ENCODE results near the gene OR9Q1.

DNA sequence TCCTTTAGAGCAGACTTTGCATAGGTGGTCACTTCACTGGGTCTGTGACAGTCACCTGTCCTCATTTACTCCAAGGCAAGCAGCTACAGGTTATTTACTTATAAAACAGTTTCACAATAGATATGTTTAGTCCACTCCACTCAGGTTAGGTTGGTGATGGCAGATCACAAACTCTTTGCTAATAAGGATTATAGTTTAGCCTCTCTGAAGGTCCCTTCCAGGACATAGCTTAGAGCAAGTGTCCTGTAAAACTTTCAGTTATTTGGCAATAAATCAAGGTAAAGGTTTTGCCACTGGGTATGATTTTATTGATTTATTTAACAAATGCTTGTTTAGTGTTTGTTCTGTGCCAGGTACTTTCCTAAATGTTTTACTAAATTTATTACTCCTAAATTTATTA, 15.9 kb downstream of the OR9Q1 start:
- TF ChIP-seq CTCF (IDR thresholded peaks at IDR 0.05) (no peak), POLR2A (IDR thresholded peaks at IDR 0.05) (no peak), EP300 (IDR thresholded peaks at IDR 0.05) (no peak), POLR2AphosphoS5 (IDR thresholded peaks at IDR 0.05) (no peak)
